SK-N-SH treated with all-trans-retinoic acid at 6 μM for 48 hours (cell line): ENCODE measurements around the gene PPP2R5D.

Experiments
- ATAC-seq: fragments of 200-7000 bp; cut with Tn5 transposase; 3 replicates; pipeline ENCODE4 v1.9.1; 2020; ENCODE audit warnings: mild to moderate bottlenecking, moderate library complexity
- ARNTL ChIP-seq: fragments of 450-650 bp; formaldehyde crosslinking; IDR thresholded peaks from 2 replicates; pipeline ENCODE4 v1.5.0; 2020; ENCODE audit warnings: low read depth, mild to moderate bottlenecking, moderate library complexity, borderline replicate concordance
- BACH2 ChIP-seq: fragments of 250-450 bp; sonication (Bioruptor Pico); IDR thresholded peaks from 2 replicates; pipeline ENCODE4 v1.9.0; 2021; ENCODE audit warnings: mild to moderate bottlenecking, borderline replicate concordance
- CREB5 ChIP-seq: fragments of 250-450 bp; sonication (Bioruptor Pico); IDR thresholded peaks from 2 replicates; pipeline ENCODE4 v1.5.1; 2020; ENCODE audit warnings: low read depth, mild to moderate bottlenecking, moderate library complexity
- CSDC2 ChIP-seq: fragments of 250-450 bp; sonication (Bioruptor Pico); IDR thresholded peaks from 2 replicates; pipeline ENCODE4 v1.5.0; 2020; ENCODE audit warnings: mild to moderate bottlenecking, moderate library complexity
- CSRNP3 ChIP-seq: fragments of 250-450 bp; sonication (Bioruptor Pico); IDR thresholded peaks from 2 replicates; pipeline ENCODE4 v1.5.1; 2021; ENCODE audit warnings: mild to moderate bottlenecking, moderate library complexity
- ESRRG ChIP-seq: fragments of 250-450 bp; sonication (Bioruptor Pico); IDR thresholded peaks from 2 replicates; pipeline ENCODE4 v1.6.1; 2021; ENCODE audit warnings: mild to moderate bottlenecking
- GLIS3 ChIP-seq: fragments of 250-450 bp; sonication (Bioruptor Pico); IDR thresholded peaks from 2 replicates; pipeline ENCODE4 v1.5.0; 2020; ENCODE audit warnings: mild to moderate bottlenecking, moderate library complexity
- ISL1 ChIP-seq: fragments of 250-450 bp; sonication (Bioruptor Pico); IDR thresholded peaks from 2 replicates; pipeline ENCODE4 v2.1.2; 2022; ENCODE audit warnings: mild to moderate bottlenecking, moderate library complexity
- OSR1 ChIP-seq: fragments of 250-450 bp; sonication (Bioruptor Pico); IDR thresholded peaks from 2 replicates; pipeline ENCODE4 v1.8.0; 2022; ENCODE audit warnings: moderate library complexity, mild to moderate bottlenecking, inconsistent platforms
- PATZ1 ChIP-seq: fragments of 250-450 bp; sonication (Bioruptor Pico); IDR thresholded peaks from 2 replicates; pipeline ENCODE4 v1.8.0; 2020; ENCODE audit warnings: mild to moderate bottlenecking, moderate library complexity, borderline replicate concordance
- RARB ChIP-seq: fragments of 250-450 bp; sonication (Bioruptor Pico); IDR thresholded peaks from 2 replicates; pipeline ENCODE4 v1.8.0; 2021; ENCODE audit warnings: mild to moderate bottlenecking, moderate library complexity
- SNAI2 ChIP-seq: fragments of 250-450 bp; sonication (Bioruptor Pico); IDR thresholded peaks from 2 replicates; pipeline ENCODE4 v1.5.0; 2020; ENCODE audit warnings: mild to moderate bottlenecking, moderate library complexity
- TCF4 ChIP-seq: fragments of 250-450 bp; sonication (Bioruptor Pico); IDR thresholded peaks from 2 replicates; pipeline ENCODE4 v1.8.0; 2021; ENCODE audit warnings: mild to moderate bottlenecking, moderate library complexity, borderline replicate concordance
- TSHZ2 ChIP-seq: fragments of 250-450 bp; sonication (Bioruptor Pico); IDR thresholded peaks from 2 replicates; pipeline ENCODE4 v1.5.0; 2020; ENCODE audit warnings: mild to moderate bottlenecking, moderate library complexity
- ZC3H10 ChIP-seq: fragments of 250-450 bp; sonication (Bioruptor Pico); IDR thresholded peaks from 2 replicates; pipeline ENCODE4 v1.5.1; 2021; ENCODE audit warnings: mild to moderate bottlenecking, moderate library complexity
- ZFP3 ChIP-seq: fragments of 250-450 bp; sonication (Bioruptor Pico); IDR thresholded peaks from 2 replicates; pipeline ENCODE4 v1.5.0; 2020; ENCODE audit warnings: mild to moderate bottlenecking, moderate library complexity
- ZFP30 ChIP-seq: fragments of 450-650 bp; formaldehyde crosslinking; IDR thresholded peaks from 2 replicates; pipeline ENCODE4 v1.5.0; 2022; ENCODE audit warnings: mild to moderate bottlenecking, moderate library complexity
- ZNF565 ChIP-seq: fragments of 450-650 bp; formaldehyde crosslinking; conservative IDR thresholded peaks from 2 replicates; pipeline ENCODE4 v1.5.0; 2020; ENCODE audit warnings: low read depth, mild to moderate bottlenecking, moderate library complexity
- ZNF70 ChIP-seq: fragments of 450-650 bp; formaldehyde crosslinking; IDR thresholded peaks from 2 replicates; pipeline ENCODE4 v1.5.0; 2020; ENCODE audit warnings: mild to moderate bottlenecking, moderate library complexity
- ZNF8 ChIP-seq: fragments of 450-650 bp; formaldehyde crosslinking; IDR thresholded peaks from 2 replicates; pipeline ENCODE4 v1.5.0; 2020; ENCODE audit warnings: mild to moderate bottlenecking, moderate library complexity

Gene PPP2R5D

GRCh38 chr6:43007126-43007525, 22.8 kb downstream of the PPP2R5D start:
- ATAC-seq: no peak
- TF ChIP-seq ZNF70 (CRISPR knock-in tag) (no peak), BACH2 (CRISPR knock-in tag) (no peak), ZNF8 (CRISPR knock-in tag) (no peak), ZNF565 (no peak), TSHZ2 (CRISPR knock-in tag) (no peak), ARNTL (CRISPR knock-in tag) (no peak), RARB (CRISPR knock-in tag) (no peak)
- TF ChIP-seq, all 23 proteins: peak for 0

GRCh38 chr6:43009124-43009523, 24.8 kb downstream of the PPP2R5D start:
- no peak for ATAC-seq
- TF ChIP-seq TCF4 (CRISPR knock-in tag) (no peak), OSR1 (CRISPR knock-in tag) (no peak), CSRNP3 (CRISPR knock-in tag) (no peak)

GRCh38 chr6:43011207-43011606, 26.8 kb downstream of the PPP2R5D start:
- no peak for TF ChIP-seq PATZ1 (CRISPR knock-in tag)
- no peak for TF ChIP-seq SNAI2 (CRISPR knock-in tag)
- no peak for TF ChIP-seq ZFP30
- TF ChIP-seq ARNTL (CRISPR knock-in tag): no peak
- TF ChIP-seq ZFP3 (CRISPR knock-in tag): no peak
- no peak for TF ChIP-seq ISL1 (CRISPR knock-in tag)
- no peak for TF ChIP-seq ZNF8 (CRISPR knock-in tag)
- TF ChIP-seq GLIS3 (CRISPR knock-in tag): no peak
- TF ChIP-seq CSRNP3 (CRISPR knock-in tag): no peak
- TF ChIP-seq ZNF565: no peak
- no peak for TF ChIP-seq ZC3H10 (CRISPR knock-in tag)
- TF ChIP-seq CSDC2 (CRISPR knock-in tag): no peak
- TF ChIP-seq CREB5 (CRISPR knock-in tag): no peak
- no peak for TF ChIP-seq TSHZ2 (CRISPR knock-in tag)
- TF ChIP-seq ESRRG (CRISPR knock-in tag): no peak

More at GRCh38 chr6:43011207-43011606, 26.8 kb downstream of the PPP2R5D start:
- ATAC-seq: no peak
